ENCODE results near the gene SORCS2.

The SORCS2 gene

GRCh38 chr4:7252051-7252450 lies 59.7 kb downstream of the SORCS2 start:
- no peak for TF ChIP-seq CTCF (conservative IDR thresholded peaks at IDR 0.05)
- no peak overlapping the region for H3K27ac ChIP-seq

GRCh38 chr4:7252510-7253340 lies 60.4 kb downstream of the SORCS2 start:
- H3K27ac ChIP-seq: no peak overlapping the region
- TF ChIP-seq CTCF (conservative IDR thresholded peaks at IDR 0.05): no peak

- no peak for TF ChIP-seq CTCF (conservative IDR thresholded peaks at IDR 0.05)
- H3K27ac ChIP-seq: no peak overlapping the region
Observed at GRCh38 chr4:7253341-7253700, 61.0 kb downstream of the SORCS2 start.

GRCh38 chr4:7253837-7254236 lies 61.5 kb downstream of the SORCS2 start:
- H3K27ac ChIP-seq: no peak overlapping the region
- no peak for TF ChIP-seq CTCF (conservative IDR thresholded peaks at IDR 0.05)

GRCh38 chr4:7254736-7255487 lies 62.6 kb downstream of the SORCS2 start:
- H3K27ac ChIP-seq: no peak overlapping the region
- no peak for TF ChIP-seq CTCF (conservative IDR thresholded peaks at IDR 0.05)

- no peak for TF ChIP-seq CTCF (conservative IDR thresholded peaks at IDR 0.05)
- no peak overlapping the region for H3K27ac ChIP-seq
Observed at GRCh38 chr4:7255488-7255881, 63.1 kb downstream of the SORCS2 start.

GRCh38 chr4:7255996-7256395 lies 63.7 kb downstream of the SORCS2 start:
- TF ChIP-seq CTCF (conservative IDR thresholded peaks at IDR 0.05): no peak
- no peak overlapping the region for H3K27ac ChIP-seq
